ENCODE data around the gene GUCA2B. TPM values are rescaled to one million over a fixed set of nuclear protein-coding genes. Genes with fewer than 3 reads are reported as not detected.

Gene GUCA2B
- total RNA-seq, 1 donor from 2014 or later, result not detected

Other genes with a start within 250 kb of the GUCA2B start
- gene HIVEP3, start 234.5 kb upstream of the GUCA2B start, total RNA-seq, result 6.5 TPM
- gene GUCA2A, start 11.3 kb downstream of the GUCA2B start, total RNA-seq, result not detected
- gene FOXJ3, start 181.8 kb downstream of the GUCA2B start, total RNA-seq, result 37.9 TPM
- 7.5 TPM for gene RIMKLA, start 227.4 kb downstream of the GUCA2B start, total RNA-seq